Vagina (tissue), 2 donors: ENCODE results near the gene TTC9.

Experiments used
- CTCF ChIP-seq, 3 experiments: fragments of 450-650 bp in 2 of 3; fragments of 200-600 bp in 1 of 3; sonication (generic) in 1 of 3; IDR thresholded peaks; one replicate each; pipeline ENCODE4 v1.5.1; 2017 to 2019; ENCODE audit warnings: antibody characterized with exemption in 3 of 3, mild to moderate bottlenecking in 2 of 3, moderate library complexity in 2 of 3
- POLR2AphosphoS5 ChIP-seq, 2 donors: sonication (generic); formaldehyde crosslinking; IDR thresholded peaks; one replicate each; pipeline ENCODE4 v1.9.0; 2017; ENCODE audit warnings: antibody characterized with exemption in 2 of 2, mild to moderate bottlenecking in 2 of 2, low read depth in 1 of 2; ENCODE audit not compliant: insufficient read depth in 1 of 2

GRCh38 chr14:70716958-70717357 lies 75.2 kb downstream of the TTC9 start:
- TF ChIP-seq CTCF (IDR thresholded peaks at IDR 0.05) (no peak), POLR2AphosphoS5 (IDR thresholded peaks at IDR 0.05; ENCODE audit: insufficient read depth in 1 of 2, low read depth in 1 of 2) (no peak)
